Keratinocyte (primary cell): ENCODE data around the gene SLC5A1.

Source experiments
- CTCF ChIP-seq, 3 experiments: IDR thresholded peaks in 1 of 3; conservative IDR thresholded peaks in 1 of 3; optimal IDR thresholded peaks in 1 of 3; 2 replicates in 2 of 3; 3 replicates in 1 of 3; pipeline versions ENCODE3 to v1.5.1; 2011; ENCODE audit warnings: low read length in 3 of 3, mild to moderate bottlenecking in 3 of 3, moderate library complexity in 2 of 3, control low read depth in 1 of 3, inconsistent platforms in 1 of 3; ENCODE audit not compliant: insufficient read depth in 2 of 3; ENCODE audit errors: extremely low read depth in 1 of 3
- EZH2 ChIP-seq: IDR thresholded peaks from one replicate; pipeline ENCODE4 v1.6.1; 2012; ENCODE audit warnings: inconsistent platforms, mild to moderate bottlenecking, low read length, moderate library complexity

GRCh38 chr22:32000181-32000580 is 42.9 kb upstream of the SLC5A1 start:
- TF ChIP-seq CTCF (optimal IDR thresholded peaks at IDR 0.05 in 1 of 3, IDR thresholded peaks at IDR 0.05 in 1 of 3, conservative IDR thresholded peaks at IDR 0.05 in 1 of 3; ENCODE audit: extremely low read depth in 1 of 3, insufficient read depth in 2 of 3, low read length in 3 of 3) (no peak), EZH2 (no peak)
